HCT116 (cell line): ENCODE measurements around the gene ZNF529. TPM values are rescaled to one million over a fixed set of nuclear protein-coding genes. Genes with fewer than 3 reads are reported as not detected.

ENCODE experiments used
- ATAC-seq: fragments of 200-7000 bp; cut with Tn5 transposase; 2 replicates; pipeline ENCODE4 v1.9.1; 2020; ENCODE audit warnings: mild to moderate bottlenecking, moderate library complexity
- BruUV-seq: library from RNA; stranded (reverse); fragments of 400-500 nt; replicated peaks from 2 replicates; lab custom pipeline; 2021; lab: Mats Ljungman, UMichigan
- CTCF ChIA-PET: fragments of 300-600 bp; sonication (Branson Sonifier 250); formaldehyde crosslinking; loops from one replicate; lab custom pipeline; 2021; ENCODE audit warnings: antibody characterized with exemption; lab: Charles Lee
- POLR2A ChIA-PET: fragments of 300-600, 350-600 bp; sonication (Branson Sonifier 250); formaldehyde crosslinking; loops from one replicate; lab custom pipeline; 2021; ENCODE audit warnings: antibody characterized with exemption; lab: Charles Lee
- RAD21 ChIA-PET, 2 experiments: fragments of 300-600 bp; sonication (Branson Sonifier 250); formaldehyde crosslinking; loops; one replicate each; lab custom pipeline; 2023; ENCODE audit warnings: low total read pairs in 2 of 2; ENCODE audit not compliant: uncharacterized antibody in 2 of 2, unreplicated experiment in 2 of 2, low non-redundant PET in 1 of 2; lab: Charles Lee
- DNase-seq: peaks from one replicate; pipeline ENCODE4 v3.0.0-alpha.2; 2010; ENCODE audit warnings: low read depth, low spot score
- H2AFZ ChIP-seq: fragments of 200-600 bp; shearing (Covaris generic), sonication (generic); 2 replicates; pipeline ENCODE4 v1.6.1; 2017; ENCODE audit warnings: low read depth, mixed run types, mixed read lengths, antibody characterized with exemption, low read length; ENCODE audit not compliant: poor library complexity, severe bottlenecking
- H3K27ac ChIP-seq: 2 replicates; pipeline ENCODE4 v1.5.1; 2012; ENCODE audit warnings: low read depth, low read length
- H3K27me3 ChIP-seq: fragments of 200-600 bp; sonication (generic); 2 replicates; pipeline ENCODE4 v1.6.1; 2016; ENCODE audit warnings: mixed run types, low read length, mixed read lengths; ENCODE audit not compliant: insufficient read depth
- H3K36me3 ChIP-seq, 2 experiments: fragments of 200-500 bp in 1 of 2; fragments of 200-600 bp in 1 of 2; sonication (Bioruptor generic) in 1 of 2; sonication (generic) in 1 of 2; 2 replicates each; pipeline versions ENCODE4 v1.5.1 to v1.6.1; 2014 to 2016; ENCODE audit warnings: low read length in 2 of 2, inconsistent platforms in 1 of 2, mixed read lengths in 1 of 2, mixed run types in 1 of 2; ENCODE audit not compliant: insufficient read depth in 2 of 2, control insufficient read depth in 1 of 2
- H3K4me1 ChIP-seq, 2 experiments: fragments of 200-600 bp in 1 of 2; sonication (generic) in 1 of 2; 2 replicates each; pipeline versions ENCODE4 v1.5.1 to v1.6.1; 2012 to 2017; ENCODE audit warnings: low read length in 2 of 2, inconsistent platforms in 1 of 2, mild to moderate bottlenecking in 1 of 2, mixed read lengths in 1 of 2, mixed run types in 1 of 2, moderate library complexity in 1 of 2; ENCODE audit not compliant: insufficient read depth in 2 of 2, control insufficient read depth in 1 of 2
- H3K4me2 ChIP-seq: fragments of 200-600 bp; sonication (generic); 2 replicates; pipeline ENCODE4 v1.6.1; 2017; ENCODE audit warnings: mixed run types, low read length, mixed read lengths
- H3K4me3 ChIP-seq, 2 experiments: fragments of 200-600 bp in 1 of 2; sonication (generic) in 1 of 2; replicated peaks in 1 of 2; 2 replicates each; pipeline ENCODE4 v1.5.1; 2011 to 2016; ENCODE audit warnings: low read length in 2 of 2, control low read depth in 1 of 2, low read depth in 1 of 2, mild to moderate bottlenecking in 1 of 2, mixed read lengths in 1 of 2, mixed run types in 1 of 2
- H3K79me2 ChIP-seq: fragments of 200-600 bp; sonication (generic); 2 replicates; pipeline ENCODE4 v1.6.1; 2017; ENCODE audit warnings: mild to moderate bottlenecking, mixed run types, low read length, moderate library complexity, mixed read lengths; ENCODE audit not compliant: insufficient read depth
- H3K9ac ChIP-seq: fragments of 200-600 bp; sonication (generic); 2 replicates; pipeline ENCODE4 v1.6.1; 2016; ENCODE audit warnings: low read length, mixed read lengths
- H3K9me2 ChIP-seq: fragments of 200-600 bp; sonication (generic), shearing (Covaris generic); 2 replicates; pipeline ENCODE4 v1.6.1; 2017; ENCODE audit warnings: mixed run types, mild to moderate bottlenecking, moderate library complexity; ENCODE audit not compliant: insufficient read depth
- H3K9me3 ChIP-seq, 2 experiments: fragments of 200-500 bp in 1 of 2; fragments of 200-600 bp in 1 of 2; sonication (Bioruptor generic) in 1 of 2; sonication (generic) in 1 of 2; 2 replicates each; pipeline ENCODE4 v1.6.1; 2014 to 2017; ENCODE audit warnings: low read length in 2 of 2, mixed read lengths in 2 of 2, inconsistent platforms in 1 of 2, low read depth in 1 of 2, mild to moderate bottlenecking in 1 of 2, mixed run types in 1 of 2, moderate library complexity in 1 of 2; ENCODE audit not compliant: control insufficient read depth in 1 of 2, insufficient read depth in 1 of 2
- H4K20me1 ChIP-seq: fragments of 200-600 bp; sonication (generic), shearing (Covaris generic); 2 replicates; pipeline ENCODE4 v1.6.1; 2017; ENCODE audit warnings: mixed run types, mild to moderate bottlenecking, moderate library complexity; ENCODE audit not compliant: insufficient read depth
- ATF3 ChIP-seq: IDR thresholded peaks from 2 replicates; pipeline ENCODE4 v1.6.1; 2012
- EGR1 ChIP-seq: IDR thresholded peaks from 2 replicates; pipeline ENCODE4 v1.6.1; 2012; ENCODE audit warnings: low read depth
- ELF1 ChIP-seq: IDR thresholded peaks from 2 replicates; pipeline ENCODE4 v1.6.1; 2012; ENCODE audit warnings: low read depth, borderline replicate concordance
- EZH2phosphoT487 ChIP-seq: fragments of 200-600 bp; IDR thresholded peaks from 2 replicates; pipeline ENCODE4 v1.6.1; 2018; ENCODE audit warnings: antibody characterized with exemption, borderline replicate concordance
- FOSL1 ChIP-seq: IDR thresholded peaks from 2 replicates; pipeline ENCODE4 v1.6.1; 2012; ENCODE audit warnings: low read depth
- POLR2A ChIP-seq: IDR thresholded peaks from 2 replicates; pipeline ENCODE4 v1.7.0; 2011; ENCODE audit warnings: borderline replicate concordance; ENCODE audit not compliant: insufficient read depth, insufficient read length; ENCODE audit errors: extremely low read depth
- POLR2AphosphoS5 ChIP-seq: IDR thresholded peaks from 2 replicates; pipeline ENCODE4 v1.6.1; 2011; ENCODE audit warnings: mild to moderate bottlenecking, low read depth, low read length, moderate library complexity
- RAD21 ChIP-seq: IDR thresholded peaks from 2 replicates; pipeline ENCODE4 v1.6.1; 2012; ENCODE audit warnings: low read depth, mild to moderate bottlenecking
- SIN3A ChIP-seq: IDR thresholded peaks from 2 replicates; pipeline ENCODE4 v1.6.1; 2012; ENCODE audit warnings: low read depth
- SP1 ChIP-seq: IDR thresholded peaks from 2 replicates; pipeline ENCODE4 v1.6.1; 2012; ENCODE audit warnings: low read depth
- TCF7L2 ChIP-seq: IDR thresholded peaks from 2 replicates; pipeline ENCODE4 v1.7.0; 2011; ENCODE audit warnings: borderline replicate concordance, inconsistent platforms; ENCODE audit not compliant: insufficient read depth, insufficient read length; ENCODE audit errors: extremely low read depth
- YY1 ChIP-seq: IDR thresholded peaks from 2 replicates; pipeline ENCODE4 v1.6.1; 2011; ENCODE audit warnings: low read length, low read depth, moderate library complexity, mild to moderate bottlenecking; ENCODE audit not compliant: insufficient replicate concordance; ENCODE audit errors: extremely low read depth
- ZNF274 ChIP-seq: fragments of 200-500 bp; sonication (Bioruptor generic); IDR thresholded peaks from 2 replicates; pipeline ENCODE4 v1.6.1; 2014; ENCODE audit warnings: mild to moderate bottlenecking, low read depth, low read length, inconsistent platforms
- intact Hi-C: fragments of 100-400 bp; cut with micrococcal nuclease; formaldehyde crosslinking; loops from 2 replicates; pipeline ENCODE4 v1.10.0; 2022
- total RNA-seq: library from RNA; stranded (reverse); gene quantifications from one replicate; pipeline ENCODE4 v1.2.1, GENCODE V29; 2021; ENCODE audit not compliant: unreplicated experiment
- TF ChIP-seq, protein P1 (sequence below): IDR thresholded peaks from 2 replicates; pipeline ENCODE4 v1.6.1; 2012

The ZNF529 gene
- total RNA-seq, 1 experiment from 2014 or later, result 0.30 TPM

- Histone ChIP-seq H3K9me2 (no peaks in the 10 kb centered on the region), H3K9me3 (peaks cover 34 to 39% of the 10 kb centered on the region in 2 experiments), H3K4me1 (no peaks in the 10 kb centered on the region), H3K4me3 (no peak overlapping the region), H3K4me2 (no peak overlapping the region), H2AFZ (no peak overlapping the region), H3K79me2 (no peaks in the 10 kb centered on the region), H4K20me1 (no peaks in the 10 kb centered on the region), H3K27ac (no peak overlapping the region), H3K27me3 (no peaks in the 10 kb centered on the region), H3K9ac (no peak overlapping the region), H3K36me3 (no peaks in the 10 kb centered on the region; a peak in 1 of 4 replicates)
- TF ChIP-seq POLR2A (no peak), ZNF274 (peak; percentile 95), SIN3A (no peak), EGR1 (no peak)
- CTCF ChIA-PET, result no interaction called here
- RAD21 ChIA-PET, result no interaction called here
- DNase-seq, result no peak
- POLR2A ChIA-PET, result no interaction called here
- ATAC-seq, result no peak
- BruUV-seq, result no TSS peak
- intact Hi-C loops, result no loop called here
Observed at GRCh38 chr19:36547001-36547732, 25.9 kb downstream of the ZNF529 start.

- no TSS peak for BruUV-seq
- no peaks in the 10 kb centered on the region for H4K20me1 ChIP-seq
- H3K9me2 ChIP-seq, result no peaks in the 10 kb centered on the region
- no peaks in the 10 kb centered on the region for H3K79me2 ChIP-seq
- H3K27me3 ChIP-seq, result no peaks in the 10 kb centered on the region
- H3K4me2 ChIP-seq, result no peak overlapping the region
- no peak overlapping the region for H3K27ac ChIP-seq
- H2AFZ ChIP-seq, result no peak overlapping the region
- no peaks in the 10 kb centered on the region for H3K4me1 ChIP-seq
- DNase-seq (no peak), ATAC-seq (no peak)
- ChIA-PET POLR2A (no interaction called here), RAD21 (no interaction called here), CTCF (no interaction called here)
- H3K4me3 ChIP-seq, result no peak overlapping the region
- TF ChIP-seq ATF3, result no peak
- TF ChIP-seq POLR2AphosphoS5, result no peak
- TF ChIP-seq, protein P1, sequence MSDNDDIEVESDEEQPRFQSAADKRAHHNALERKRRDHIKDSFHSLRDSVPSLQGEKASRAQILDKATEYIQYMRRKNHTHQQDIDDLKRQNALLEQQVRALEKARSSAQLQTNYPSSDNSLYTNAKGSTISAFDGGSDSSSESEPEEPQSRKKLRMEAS, result no peak
- no peak for TF ChIP-seq FOSL1
- no peak for TF ChIP-seq EZH2phosphoT487
- TF ChIP-seq POLR2A, result no peak
- no peak for TF ChIP-seq ZNF274
- no peak for TF ChIP-seq RAD21
- TF ChIP-seq TCF7L2, result no peak
- no peak for TF ChIP-seq ELF1
- no peak for TF ChIP-seq YY1
- no peak for TF ChIP-seq SP1
- H3K9ac ChIP-seq, result no peak overlapping the region
- H3K36me3 ChIP-seq, result no peaks in the 10 kb centered on the region
- intact Hi-C loops, result no loop called here
- H3K9me3 ChIP-seq, result peaks cover 8 to 11% of the 10 kb centered on the region in 2 experiments; a peak in 2 of 4 replicates
Observed at GRCh38 chr19:36528921-36529518, 44.1 kb downstream of the ZNF529 start.
